Renal pelvis (tissue), 12 donors: ENCODE results near the gene CKS1B. TPM values are rescaled to one million over a fixed set of nuclear protein-coding genes. Genes with fewer than 3 reads are reported as not detected.

Experiments
- DNase-seq: peaks from one replicate; pipeline ENCODE4 v3.0.0-alpha.2; 2013
- long read RNA-seq, 16 experiments: transcript quantifications; one replicate each; lab custom pipeline, GENCODE V29; 2026
- polyA plus RNA-seq, 3 donors: library from polyadenylated mRNA; unstranded; fragments of 120-200 nt; gene quantifications; one replicate each; pipeline ENCODE4 v1.2.1, GENCODE V29; 2013; ENCODE audit not compliant: insufficient read length in 3 of 3

CKS1B gene
- 100 to 1,000 TPM in 1 of 3 donors, 10 to 100 TPM in 2; 88.0 to 105 (median 96.5) TPM for polyA plus RNA-seq
- long read RNA-seq, donor 1, transcript CKS1B-201 (3 exons, 759 nt), result major isoform, 75 of 90 reads
- long read RNA-seq, donor 1, partial matches to known transcripts, result 0 of 90 reads
- long read RNA-seq, donor 1, other reads (novel, unspliced or antisense), result 9 of 90 reads
- long read RNA-seq, donor 2, transcript CKS1B-203 (3 exons, 912 nt), result minor isoform, 5 of 110 reads
- long read RNA-seq, donor 2, transcript CKS1B-201 (3 exons, 759 nt), result major isoform, 96 of 110 reads
- long read RNA-seq, donor 2, partial matches to known transcripts, result 0 of 110 reads
- long read RNA-seq, donor 2, other reads (novel, unspliced or antisense), result 5 of 110 reads
- long read RNA-seq, donor 3, transcript CKS1B-201 (3 exons, 759 nt), result major isoform, 77 of 84 reads
- long read RNA-seq, donor 3, transcript CKS1B-203 (3 exons, 912 nt), result minor isoform, 6 of 84 reads
- long read RNA-seq, donor 3, partial matches to known transcripts, result 0 of 84 reads
- long read RNA-seq, donor 3, other reads (novel, unspliced or antisense), result 0 of 84 reads
- long read RNA-seq, donor 4, transcript CKS1B-201 (3 exons, 759 nt), result major isoform, 104 of 112 reads
- long read RNA-seq, donor 4, partial matches to known transcripts, result 0 of 112 reads
- long read RNA-seq, donor 4, other reads (novel, unspliced or antisense), result 5 of 112 reads
- long read RNA-seq, donor 5, transcript CKS1B-201 (3 exons, 759 nt), result major isoform, 47 of 48 reads
- long read RNA-seq, donor 5, partial matches to known transcripts, result 0 of 48 reads
- long read RNA-seq, donor 5, other reads (novel, unspliced or antisense), result 0 of 48 reads
- long read RNA-seq, donor 6, transcript CKS1B-201 (3 exons, 759 nt), result major isoform, 69 of 76 reads
- long read RNA-seq, donor 6, partial matches to known transcripts, result 0 of 76 reads
- long read RNA-seq, donor 6, other reads (novel, unspliced or antisense), result 0 of 76 reads
- long read RNA-seq, donor 7, transcript CKS1B-204 (2 exons, 1,166 nt), result minor isoform, 5 of 76 reads
- long read RNA-seq, donor 7, transcript CKS1B-201 (3 exons, 759 nt), result major isoform, 65 of 76 reads
- long read RNA-seq, donor 7, partial matches to known transcripts, result 0 of 76 reads
- long read RNA-seq, donor 7, other reads (novel, unspliced or antisense), result 0 of 76 reads
- long read RNA-seq, donor 8, transcript CKS1B-201 (3 exons, 759 nt), result major isoform, 34 of 38 reads
- long read RNA-seq, donor 8, partial matches to known transcripts, result 0 of 38 reads
- long read RNA-seq, donor 8, other reads (novel, unspliced or antisense), result 0 of 38 reads
- long read RNA-seq, donor 9, transcript CKS1B-201 (3 exons, 759 nt), result major isoform, 74 of 83 reads
- long read RNA-seq, donor 9, partial matches to known transcripts, result 0 of 83 reads
- long read RNA-seq, donor 9, other reads (novel, unspliced or antisense), result 5 of 83 reads
- long read RNA-seq, donor 10, transcript CKS1B-201 (3 exons, 759 nt), result major isoform, 71 of 79 reads
- long read RNA-seq, donor 10, partial matches to known transcripts, result 0 of 79 reads
- long read RNA-seq, donor 10, other reads (novel, unspliced or antisense), result 5 of 79 reads
- long read RNA-seq, donor 11, transcript CKS1B-201 (3 exons, 759 nt), result major isoform, 40 of 43 reads
- long read RNA-seq, donor 11, partial matches to known transcripts, result 0 of 43 reads
- long read RNA-seq, donor 11, other reads (novel, unspliced or antisense), result 0 of 43 reads
- long read RNA-seq, donor 12, transcript CKS1B-201 (3 exons, 759 nt), result major isoform, 91 of 101 reads
- long read RNA-seq, donor 12, partial matches to known transcripts, result 0 of 101 reads
- long read RNA-seq, donor 12, other reads (novel, unspliced or antisense), result 5 of 101 reads
- long read RNA-seq, donor 13, transcript CKS1B-201 (3 exons, 759 nt), result major isoform, 25 of 28 reads
- long read RNA-seq, donor 13, partial matches to known transcripts, result 0 of 28 reads
- long read RNA-seq, donor 13, other reads (novel, unspliced or antisense), result 0 of 28 reads
- long read RNA-seq, donor 14, result 0 reads
- long read RNA-seq, donor 15, transcript CKS1B-201 (3 exons, 759 nt), result major isoform, 88 of 96 reads
- long read RNA-seq, donor 15, transcript CKS1B-204 (2 exons, 1,166 nt), result minor isoform, 5 of 96 reads
- long read RNA-seq, donor 15, partial matches to known transcripts, result 0 of 96 reads
- long read RNA-seq, donor 15, other reads (novel, unspliced or antisense), result 0 of 96 reads
- long read RNA-seq, donor 16, transcript CKS1B-201 (3 exons, 759 nt), result major isoform, 90 of 94 reads
- long read RNA-seq, donor 16, partial matches to known transcripts, result 0 of 94 reads
- long read RNA-seq, donor 16, other reads (novel, unspliced or antisense), result 0 of 94 reads

DNA sequence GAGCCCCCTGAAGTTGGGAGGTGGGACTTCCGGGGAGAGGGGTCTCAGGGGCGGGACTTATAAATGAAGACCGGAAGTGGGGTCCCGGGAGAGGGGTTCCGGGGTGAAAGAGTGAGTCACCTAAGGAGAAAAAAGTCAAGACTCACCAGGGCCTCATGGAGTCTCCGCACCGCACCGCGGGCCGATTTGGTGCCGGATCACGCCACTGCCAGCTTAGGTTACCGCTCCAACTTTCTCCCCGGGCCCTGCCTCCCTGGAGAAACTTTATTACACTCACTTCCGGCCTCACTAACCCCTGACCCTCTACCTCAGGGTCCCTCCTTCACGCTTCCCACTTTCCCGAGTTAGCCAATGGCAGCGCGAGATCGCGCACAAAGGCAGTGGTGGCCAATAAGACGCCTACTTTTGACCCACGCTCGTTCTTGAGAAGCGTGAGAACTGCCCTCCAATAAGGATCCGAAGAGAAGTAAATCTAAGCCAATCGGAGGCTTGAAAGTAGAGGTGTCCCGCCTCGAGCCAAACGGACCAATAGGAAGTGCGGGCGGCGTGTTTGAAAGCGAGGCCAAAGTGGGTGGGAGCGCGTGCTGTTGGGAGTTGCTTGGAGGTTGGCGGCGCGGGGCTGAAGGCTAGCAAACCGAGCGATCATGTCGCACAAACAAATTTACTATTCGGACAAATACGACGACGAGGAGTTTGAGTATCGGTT is at the start of gene CKS1B:
Gene CKS1B (plus strand): TSS at position 580 of the 706 bp plus-strand sequence. CDS start 65 bp downstream, at position 645.
- DNase-seq, result peak; percentile 100

DNA sequence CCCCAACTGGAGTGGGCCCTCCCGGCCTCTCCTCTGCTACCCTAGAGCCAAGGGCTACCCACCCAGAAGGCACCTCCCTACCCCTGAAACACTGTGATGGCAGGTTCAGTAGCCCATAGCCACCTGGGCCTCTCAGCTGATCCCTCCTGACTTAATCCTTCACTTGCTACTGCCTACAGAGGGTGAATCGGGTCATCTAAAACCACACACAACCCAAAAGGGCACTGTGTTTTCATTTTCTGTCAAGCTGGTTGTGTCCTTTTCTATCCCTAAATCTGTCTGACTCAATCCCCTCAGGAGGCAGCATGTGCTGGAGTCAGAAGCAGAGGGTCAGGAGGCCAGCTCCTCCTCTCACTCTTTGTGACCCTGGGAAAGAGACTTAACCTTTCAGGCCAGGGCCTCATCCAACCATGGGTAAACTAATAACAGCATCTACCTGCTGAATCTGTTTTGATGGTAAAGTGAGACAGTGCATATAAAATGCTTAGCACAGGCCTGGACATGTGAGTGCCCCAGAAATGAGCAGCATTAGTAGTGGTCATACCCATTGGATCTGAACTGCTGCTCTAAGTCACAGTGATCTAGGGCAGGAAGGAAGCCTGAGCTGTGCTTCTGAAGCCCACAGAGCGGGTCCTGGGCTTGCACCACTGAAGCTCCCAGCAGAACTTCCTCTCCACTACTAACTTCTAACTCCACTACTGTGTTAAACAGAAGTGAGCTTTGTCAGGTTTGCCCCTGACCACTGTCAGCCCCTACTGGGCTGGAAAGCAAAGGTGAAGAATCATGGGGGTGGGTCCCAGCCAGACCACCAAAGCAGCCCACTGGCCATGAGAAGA is 48.9 kb upstream of the CKS1B start:
- DNase-seq, result no peak

DNA sequence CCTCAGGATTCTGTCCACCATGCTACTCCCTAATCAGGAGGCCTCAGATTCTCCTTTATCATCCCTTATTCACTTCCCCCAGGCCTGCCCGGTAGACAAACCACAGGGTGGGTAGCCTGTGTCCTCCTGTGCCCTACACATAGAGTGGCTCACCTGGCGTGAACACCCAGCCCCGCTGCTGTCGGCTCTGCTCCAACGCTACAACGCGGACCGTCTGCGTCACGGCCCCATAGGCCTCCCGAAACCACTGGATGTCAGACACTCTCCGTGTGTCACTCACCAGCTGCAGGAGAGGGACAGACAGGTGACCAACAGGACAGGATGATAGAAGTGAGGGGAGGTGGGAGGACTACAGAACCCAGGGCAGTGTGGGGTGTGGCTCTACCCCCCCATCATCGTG is 48.3 kb upstream of the CKS1B start:
- DNase-seq, result no peak

DNA sequence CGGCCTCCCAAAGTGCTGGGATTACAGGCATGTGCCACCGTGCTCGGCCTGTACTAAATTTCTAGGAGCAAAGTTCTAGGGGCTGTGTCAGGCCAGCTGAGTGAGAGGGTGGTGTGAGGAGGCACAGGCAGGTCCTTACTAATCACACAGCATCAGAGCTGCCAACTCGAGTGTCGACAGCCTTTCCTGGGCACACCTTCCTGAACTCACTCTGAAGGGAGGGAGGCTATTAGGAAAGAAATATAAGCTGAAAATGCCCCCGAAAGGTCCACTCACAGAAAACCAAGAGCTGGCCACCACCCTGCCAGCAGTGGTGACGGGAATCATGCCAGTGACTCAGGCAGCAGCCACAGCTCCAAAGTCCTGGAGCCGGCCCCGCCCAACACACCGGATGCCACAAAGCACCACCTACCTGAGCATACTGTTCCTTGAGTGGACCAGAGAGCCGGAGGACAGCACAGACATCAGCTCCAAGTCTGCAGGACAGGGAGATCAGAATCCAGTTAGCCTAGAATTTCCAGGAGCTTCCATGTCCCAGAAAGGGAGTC is 42.5 kb upstream of the CKS1B start:
- DNase-seq, result no peak

DNA sequence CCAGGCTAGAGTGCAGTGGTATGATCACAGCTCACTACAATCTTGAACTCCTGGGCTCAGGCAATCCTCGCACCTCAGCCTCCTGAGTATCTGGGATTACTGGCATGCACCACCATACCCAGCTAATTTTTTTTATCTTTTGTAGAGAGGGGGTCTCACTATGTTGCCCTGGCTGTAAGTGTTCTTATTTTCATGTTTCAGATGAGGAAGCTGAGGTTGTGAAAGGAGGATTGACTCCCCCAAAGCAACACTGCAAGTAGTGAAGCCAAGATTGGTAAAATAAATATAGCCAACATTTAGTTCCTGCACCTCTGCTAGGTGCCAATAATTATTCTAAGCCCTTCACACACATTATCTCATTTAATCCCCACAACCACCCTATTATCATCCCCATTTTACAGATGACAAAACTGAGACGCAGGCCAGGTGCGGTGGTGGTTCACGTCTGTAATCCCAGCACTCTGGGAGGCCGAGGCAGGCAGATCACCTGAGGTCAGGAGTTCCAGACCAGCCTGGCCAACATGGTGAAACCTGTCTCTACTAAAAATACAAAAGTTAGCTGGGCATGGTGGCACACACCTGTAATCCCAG is 40.0 kb upstream of the CKS1B start:
- no peak for DNase-seq

DNA sequence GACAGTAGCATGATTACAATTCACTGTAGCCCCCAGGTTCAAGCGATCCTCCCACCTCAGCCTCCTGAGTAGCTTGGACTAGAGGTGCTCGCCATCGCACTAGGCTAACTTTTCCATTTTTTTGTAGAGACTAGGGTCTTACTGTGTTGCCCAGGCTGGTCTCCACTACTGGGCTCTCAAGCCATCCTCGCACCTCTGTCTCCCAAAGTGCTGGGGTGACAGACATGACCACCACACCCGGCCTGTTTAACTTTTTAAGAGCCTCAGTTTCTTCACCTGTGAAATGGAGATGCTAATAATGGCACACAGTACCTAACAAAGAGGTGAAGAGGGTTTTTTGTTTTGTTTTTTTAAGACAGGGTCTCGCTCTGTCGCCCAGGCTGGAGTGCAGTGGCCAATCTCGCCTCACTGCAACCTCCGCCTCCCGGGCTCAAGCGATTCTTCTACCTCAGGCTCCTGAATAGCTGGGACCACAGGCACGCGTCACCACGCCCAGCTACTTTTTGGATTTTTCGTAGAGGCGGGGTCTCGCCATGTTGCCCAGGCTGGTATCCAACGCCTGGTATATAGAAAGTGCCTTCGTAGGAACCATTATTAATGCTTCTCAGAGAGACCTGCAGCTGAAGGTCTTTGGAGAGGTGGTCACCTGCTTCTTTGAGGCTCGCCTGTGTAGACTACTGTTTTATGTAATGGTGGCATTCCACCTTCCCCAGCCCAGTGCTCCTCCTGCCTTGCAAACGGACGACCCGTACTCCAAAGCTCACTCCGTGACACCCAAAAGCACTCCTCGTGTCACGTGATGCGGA is 38.5 kb upstream of the CKS1B start:
- no peak for DNase-seq

DNA sequence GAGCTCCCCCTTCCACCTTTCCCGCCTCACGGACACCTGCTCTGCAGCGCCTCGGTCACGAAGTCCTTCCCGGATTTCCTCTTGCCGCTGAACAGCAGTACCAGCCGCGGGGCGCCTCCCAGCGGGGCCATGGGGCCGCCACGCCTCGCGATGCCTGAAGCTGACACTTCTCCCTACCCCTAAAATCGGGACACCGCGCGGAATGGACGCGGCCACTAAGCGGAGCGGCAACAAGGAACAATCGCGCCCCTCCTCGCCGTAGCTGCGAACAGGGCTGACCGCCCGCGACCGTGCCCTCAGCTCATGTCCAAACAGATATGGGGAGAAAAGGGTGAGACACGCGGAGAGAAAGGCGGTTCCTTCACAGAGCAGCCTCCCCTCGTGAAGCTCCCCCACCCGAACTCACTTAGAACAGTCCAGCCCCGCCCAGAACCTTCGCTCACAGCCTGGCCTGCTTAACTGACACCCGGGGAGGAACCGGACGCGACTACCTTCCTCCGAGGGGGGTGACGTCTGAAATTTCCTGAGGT is 37.9 kb upstream of the CKS1B start, which contains the start of gene PMVK:
Gene PMVK (minus strand): TSS at position 165 of the 530 bp plus-strand sequence. CDS start 34 bp downstream, at position 131.
- DNase-seq, result peak; percentile 97

DNA sequence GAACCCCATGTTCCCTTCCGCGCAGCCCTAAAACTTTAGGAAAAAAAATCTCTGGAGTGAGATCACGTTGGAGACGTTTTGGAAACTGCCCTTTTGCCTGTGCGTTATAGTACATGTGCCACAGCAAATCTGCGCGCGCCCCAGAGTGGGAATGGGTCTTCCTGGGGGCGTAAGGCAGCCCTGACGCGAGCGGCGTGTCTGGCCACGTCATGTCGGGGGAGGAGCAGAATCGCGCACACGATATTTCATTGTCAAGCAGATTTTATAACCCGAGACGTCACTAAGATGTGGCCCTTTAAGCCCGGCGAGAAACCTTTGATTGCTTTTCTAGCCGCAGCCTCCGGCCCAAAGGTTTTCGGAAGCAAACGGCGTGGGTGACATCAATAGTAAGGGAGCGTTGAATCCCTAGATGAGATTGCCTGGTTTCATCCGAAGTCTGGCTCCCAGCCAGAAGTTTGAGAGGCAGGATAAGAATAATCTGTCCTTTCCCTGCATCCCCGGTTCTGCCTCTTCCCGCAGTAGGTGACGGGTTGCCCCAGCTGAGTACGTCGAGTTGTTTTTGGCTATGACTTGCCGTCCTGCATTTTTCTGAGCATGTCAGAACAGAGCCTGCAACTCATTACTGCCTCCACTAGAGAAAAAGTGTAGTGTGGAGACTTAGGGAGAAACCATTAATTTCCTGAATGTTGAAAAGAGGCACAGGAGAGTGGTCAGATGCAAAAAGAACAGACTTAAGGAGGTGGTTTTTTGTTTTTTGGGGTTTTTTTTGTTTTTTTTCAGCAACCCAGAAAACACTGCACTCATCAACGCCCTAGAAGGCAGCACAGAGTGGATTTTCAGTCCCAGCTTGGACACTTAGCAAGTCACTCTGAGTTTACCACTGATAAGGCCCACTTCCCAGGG is 37.1 kb upstream of the CKS1B start:
- DNase-seq, result peak; percentile 95

DNA sequence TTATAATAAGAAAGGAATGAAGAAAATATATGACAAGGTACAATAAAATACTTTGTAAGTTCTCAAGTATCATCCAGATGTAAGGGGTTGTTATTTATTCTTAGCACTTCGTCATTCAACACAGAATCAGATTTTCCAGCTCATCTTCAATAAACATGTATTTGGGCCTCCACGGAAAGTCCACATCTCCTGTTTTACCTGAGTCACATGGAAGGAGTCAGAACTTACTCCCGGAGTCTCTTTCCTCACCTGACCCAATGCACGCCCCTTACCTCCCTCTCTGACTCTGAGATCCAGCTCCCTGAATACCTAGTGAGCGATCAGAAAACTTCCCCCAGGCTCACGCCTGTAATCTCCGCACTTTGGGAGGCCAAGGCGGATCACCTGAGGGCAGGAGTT is 36.5 kb upstream of the CKS1B start:
- DNase-seq, result no peak

DNA sequence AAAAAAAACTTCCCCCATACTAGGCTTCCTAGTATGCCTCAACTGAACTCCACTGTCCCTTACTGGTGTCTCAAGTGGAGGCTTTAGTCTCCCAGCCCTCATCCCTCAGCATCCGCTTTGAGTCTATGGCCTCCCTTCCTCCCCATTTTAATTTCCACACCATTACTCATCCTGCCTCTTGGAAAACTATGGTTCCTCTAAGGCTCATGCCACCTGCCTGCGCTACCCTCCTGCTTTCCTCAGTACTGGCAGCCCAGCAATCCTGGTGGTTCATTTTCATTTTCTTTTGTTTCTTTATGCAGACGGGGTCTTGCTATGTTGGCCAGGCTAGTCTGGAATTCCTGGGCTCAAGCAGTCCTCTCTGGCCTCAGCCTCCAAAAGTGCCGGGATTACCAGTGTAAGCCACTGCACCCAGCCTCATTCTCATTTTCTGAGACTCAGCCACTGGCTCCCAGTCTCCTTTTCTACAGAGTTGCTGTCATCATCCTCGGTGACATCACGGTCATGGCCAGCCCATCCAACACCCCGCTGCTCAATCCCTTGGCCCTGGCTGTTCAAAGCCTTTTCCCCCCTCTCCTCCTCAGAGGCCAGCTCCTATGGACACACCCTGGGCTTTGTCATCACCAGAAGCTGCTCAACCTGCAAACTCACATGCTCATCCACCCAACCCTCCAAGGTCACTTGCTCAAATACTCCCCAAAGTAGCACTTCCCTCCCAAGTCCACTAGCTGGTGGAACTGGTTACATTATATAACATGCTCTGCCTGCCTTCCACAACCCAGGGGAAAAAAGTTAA is 35.7 kb upstream of the CKS1B start:
- no peak for DNase-seq

DNA sequence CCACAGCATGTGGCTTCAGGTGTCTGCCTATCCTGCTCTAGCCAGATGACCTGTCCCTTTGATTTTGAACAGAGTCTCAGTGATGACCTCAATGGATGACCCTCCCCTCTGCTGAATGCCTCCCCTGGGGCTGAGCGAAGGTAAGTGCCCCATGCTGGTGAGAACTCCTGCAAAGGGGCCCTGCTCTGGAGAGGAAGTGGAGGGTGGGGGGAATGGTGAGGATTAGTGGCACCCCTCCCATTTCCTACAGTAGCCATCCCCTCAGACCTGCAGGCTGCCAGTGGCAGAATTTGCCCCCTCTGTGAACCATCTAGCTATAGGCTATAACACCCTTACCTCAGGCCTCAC is 34.3 kb upstream of the CKS1B start:
- no peak for DNase-seq

DNA sequence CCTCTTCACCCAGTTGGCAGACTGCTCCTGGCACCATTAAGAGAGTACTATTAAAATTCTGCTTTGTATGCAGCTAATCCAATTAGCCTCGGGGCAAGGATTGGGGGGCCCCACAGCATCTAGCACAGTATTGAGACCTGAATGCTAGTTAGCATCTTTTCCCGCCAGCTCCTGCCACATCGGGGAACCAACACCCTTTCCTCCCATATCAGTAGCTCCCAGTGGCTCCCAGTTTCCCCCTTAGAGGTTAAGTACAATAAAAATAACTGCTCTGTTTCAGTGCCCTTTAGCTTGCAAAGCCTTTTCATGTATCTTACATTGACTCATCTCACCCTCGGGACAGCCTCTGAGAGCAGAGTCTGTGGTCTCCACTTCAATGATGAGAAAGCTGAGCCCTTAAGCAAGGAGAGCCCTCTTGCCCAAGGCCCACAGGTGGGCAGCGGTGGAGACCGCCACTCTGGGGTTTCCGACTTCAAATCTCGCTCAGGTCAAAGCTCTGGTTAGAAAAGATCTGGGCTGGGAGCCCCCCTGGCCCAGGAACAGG is 33.8 kb upstream of the CKS1B start:
- no peak for DNase-seq

DNA sequence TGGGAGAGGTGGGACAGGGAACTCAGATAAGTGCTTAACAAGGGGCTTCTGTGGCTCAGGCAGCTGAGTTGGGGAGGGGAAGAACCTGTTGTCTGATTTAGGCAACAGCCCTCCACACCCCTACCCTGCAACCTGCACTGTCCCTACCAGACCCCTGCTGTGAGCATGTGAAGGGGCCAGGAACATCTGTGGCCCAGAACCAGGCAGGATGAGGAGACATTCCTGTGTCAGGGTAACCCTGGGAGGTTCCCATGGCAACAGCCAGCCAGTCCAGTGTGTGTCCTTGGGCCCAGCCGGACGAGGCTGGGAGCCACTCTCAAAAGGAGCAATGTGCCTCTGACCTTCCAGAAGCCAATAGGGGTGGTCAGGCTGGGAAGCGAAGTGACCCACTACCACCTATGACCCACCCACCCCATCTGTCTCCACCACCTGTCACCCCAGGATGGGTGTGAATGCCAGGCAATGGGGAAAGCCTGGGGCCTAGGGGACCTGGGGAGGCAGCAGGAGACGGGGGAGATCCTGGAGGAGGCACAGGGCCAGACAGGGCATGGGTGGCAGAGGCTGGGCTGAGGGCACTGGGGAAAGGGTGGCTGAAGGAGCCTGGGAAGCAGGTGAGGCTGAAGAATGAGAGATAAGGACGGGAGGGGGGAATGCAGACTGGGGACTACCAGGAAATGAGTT is 33.0 kb upstream of the CKS1B start:
- DNase-seq, result no peak
